PC-9 (cell line): ENCODE results near the gene NIBAN1. TPM values are rescaled to one million over a fixed set of nuclear protein-coding genes. Genes with fewer than 3 reads are reported as not detected.
A peak's percentile ranks its signal among the peaks of the same experiment; 100 is the strongest.

Source experiments
- BruUV-seq: library from RNA; stranded (reverse); fragments of 400-500 nt; replicated peaks from 2 replicates; lab custom pipeline; 2021; lab: Mats Ljungman, UMichigan
- CTCF ChIA-PET: fragments of 300-600 bp; sonication (Branson Sonifier 250); formaldehyde crosslinking; loops from one replicate; lab custom pipeline; 2022; ENCODE audit warnings: antibody characterized with exemption; lab: Charles Lee
- POLR2A ChIA-PET: fragments of 300-600 bp; sonication (Branson Sonifier 250); formaldehyde crosslinking; loops from one replicate; lab custom pipeline; 2022; ENCODE audit warnings: antibody characterized with exemption; ENCODE audit not compliant: unreplicated experiment; lab: Charles Lee
- DNase-seq, 2 experiments: peaks; one replicate each; pipeline versions ENCODE4 v3.0.0 to v3.0.0-alpha.2; 2015 to 2022; ENCODE audit warnings: mixed read lengths in 1 of 2
- H2AFZ ChIP-seq: fragments of 200-600 bp; sonication (generic); 2 replicates; pipeline ENCODE4 v1.8.1; 2017; ENCODE audit warnings: antibody characterized with exemption
- H3F3A ChIP-seq: fragments of 200-600 bp; sonication (generic); 2 replicates; pipeline ENCODE4 v1.8.1; 2017; ENCODE audit warnings: antibody characterized with exemption, mild to moderate bottlenecking, low read depth; ENCODE audit not compliant: insufficient read depth
- H3K27ac ChIP-seq: fragments of 200-600 bp; sonication (generic); 2 replicates; pipeline ENCODE4 v1.6.1; 2016; ENCODE audit warnings: mixed run types
- H3K27me3 ChIP-seq: fragments of 200-600 bp; sonication (generic); 2 replicates; pipeline ENCODE4 v1.6.1; 2016; ENCODE audit warnings: low read depth, mixed run types; ENCODE audit not compliant: insufficient read depth
- H3K36me3 ChIP-seq: fragments of 200-600 bp; sonication (generic); 2 replicates; pipeline ENCODE4 v1.6.1; 2016; ENCODE audit warnings: low read depth, mixed run types
- H3K4me1 ChIP-seq: fragments of 200-600 bp; sonication (generic); replicated peaks from 2 replicates; pipeline ENCODE4 v1.6.1; 2016; ENCODE audit warnings: mixed run types; ENCODE audit not compliant: insufficient read depth
- H3K4me2 ChIP-seq: fragments of 200-600 bp; sonication (generic); 2 replicates; pipeline ENCODE4 v1.6.1; 2017; ENCODE audit warnings: mixed run types
- H3K4me3 ChIP-seq: fragments of 200-600 bp; sonication (generic); 2 replicates; pipeline ENCODE4 v1.6.1; 2016; ENCODE audit warnings: mixed run types
- H3K79me2 ChIP-seq: fragments of 200-600 bp; sonication (generic); 2 replicates; pipeline ENCODE4 v1.6.1; 2017; ENCODE audit warnings: low read depth, mixed run types
- H3K9me2 ChIP-seq: fragments of 200-600 bp; sonication (generic); 2 replicates; pipeline ENCODE4 v1.8.1; 2017; ENCODE audit warnings: mild to moderate bottlenecking; ENCODE audit not compliant: insufficient read depth
- H3K9me3 ChIP-seq: fragments of 200-600 bp; sonication (generic); 2 replicates; pipeline ENCODE4 v1.8.1; 2016; ENCODE audit warnings: low read depth; ENCODE audit not compliant: insufficient read depth
- H4K20me1 ChIP-seq: fragments of 200-600 bp; sonication (generic); 2 replicates; pipeline ENCODE4 v1.8.1; 2017; ENCODE audit not compliant: insufficient read depth
- CTCF ChIP-seq: fragments of 200-600 bp; sonication (generic); conservative IDR thresholded peaks from 2 replicates; pipeline ENCODE4 v1.6.1; 2017; ENCODE audit warnings: mixed run types, antibody characterized with exemption, mild to moderate bottlenecking, moderate library complexity
- EZH2 ChIP-seq: fragments of 200-600 bp; sonication (generic); IDR thresholded peaks from 2 replicates; pipeline ENCODE4 v1.8.0; 2017; ENCODE audit warnings: antibody characterized with exemption, low read depth
- intact Hi-C: fragments of 100-400 bp; cut with micrococcal nuclease; formaldehyde crosslinking; loops from one replicate; pipeline ENCODE4 v1.10.0; 2022; ENCODE audit not compliant: unreplicated experiment
- total RNA-seq: library from RNA; stranded (reverse); gene quantifications from 2 replicates; pipeline ENCODE4 v1.2.3, GENCODE V29; 2021

NIBAN1 gene
- total RNA-seq, 1 experiment from 2014 or later = 29.3 TPM

GRCh38 chr1:184954232-184954995 is 19.9 kb downstream of the NIBAN1 start:
- intact Hi-C loops = loop anchor here (2.0 kb wide), 1 partner anchor 24 kb away; no protein-coding TSS in a partner anchor
- Histone ChIP-seq H2AFZ (no peak overlapping the region), H3K4me1 (peaks cover 21% of the 10 kb centered on the region), H3K36me3 (no peaks in the 10 kb centered on the region), H3K9me3 (no peaks in the 10 kb centered on the region), H3K79me2 (no peaks in the 10 kb centered on the region), H4K20me1 (peaks cover 4% of the 10 kb centered on the region; the same call in 1 of the 2 replicates), H3K27me3 (no peaks in the 10 kb centered on the region), H3K4me2 (peak overlapping the region; percentile 62), H3K4me3 (0 out of 2 replicates have a peak overlapping the region, but pooled peaks have one; percentile 3), H3F3A (peaks cover 5% of the 10 kb centered on the region; the same call in 1 of the 2 replicates), H3K9me2 (no peaks in the 10 kb centered on the region), H3K27ac (peak overlapping the region; percentile 55)
- CTCF ChIA-PET = no interaction called here
- POLR2A ChIA-PET = interaction anchor here (0.7 kb wide), 1 partner anchor 1319 kb away, joined by 3 read pairs; the partner anchor contains the start of gene ARPC5
- peak; percentile 12 to 70 for DNase-seq
- no TSS peak for BruUV-seq
- no peak for TF ChIP-seq CTCF
- no peak for TF ChIP-seq EZH2

DNA sequence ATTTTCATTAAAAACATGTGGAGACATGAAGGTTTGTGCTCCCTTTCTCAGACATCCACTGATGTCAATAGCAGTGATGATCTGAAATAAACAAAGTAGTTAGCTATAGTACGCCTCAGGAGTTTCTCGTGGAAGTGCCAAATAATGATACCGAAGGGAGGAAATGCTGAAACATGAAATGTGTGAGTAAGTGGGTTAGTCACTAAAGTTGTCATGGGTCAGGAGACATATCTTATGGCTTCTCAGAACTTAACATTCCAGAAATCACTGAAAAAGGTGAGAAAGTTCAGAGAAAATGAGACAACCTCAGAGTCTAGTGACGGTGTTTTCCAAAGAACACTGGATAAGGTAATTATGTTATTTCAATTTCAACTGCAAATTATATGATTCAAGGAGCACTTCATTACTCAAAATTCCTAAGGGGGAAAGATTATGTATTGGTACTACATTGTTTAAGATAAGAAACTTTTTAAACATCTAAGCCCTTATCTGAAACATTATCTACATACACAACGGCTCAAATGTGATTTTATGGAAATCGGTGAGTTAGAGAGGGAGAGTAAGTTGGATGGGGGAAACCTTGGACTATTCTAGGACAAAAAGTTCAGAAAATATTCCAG is 20.6 kb downstream of the NIBAN1 start:
- intact Hi-C loops = loop anchor here (2.0 kb wide), 1 partner anchor 23 kb away; no protein-coding TSS in a partner anchor

More for the DNA sequence above, 20.6 kb downstream of the NIBAN1 start:
- ChIA-PET POLR2A (no interaction called here), CTCF (no interaction called here)
- peaks cover 21% of the 10 kb centered on the region for H3K4me1 ChIP-seq
- TF ChIP-seq CTCF = no peak
- TF ChIP-seq EZH2 = no peak
- H3K27ac ChIP-seq = peak overlapping the region; percentile 55
- peak overlapping the region; percentile 62 for H3K4me2 ChIP-seq
- no peaks in the 10 kb centered on the region for H3K9me2 ChIP-seq
- H3K27me3 ChIP-seq = no peaks in the 10 kb centered on the region
- peaks cover 5% of the 10 kb centered on the region; the same call in 1 of the 2 replicates for H3F3A ChIP-seq
- peak in 1 of 2 experiments; percentile 67 for DNase-seq
- H4K20me1 ChIP-seq = peaks cover 4% of the 10 kb centered on the region; the same call in 1 of the 2 replicates
- no peaks in the 10 kb centered on the region for H3K9me3 ChIP-seq
- no peaks in the 10 kb centered on the region for H3K36me3 ChIP-seq
- no peaks in the 10 kb centered on the region for H3K79me2 ChIP-seq
- H2AFZ ChIP-seq = no peak overlapping the region
- BruUV-seq = no TSS peak
- 0 out of 2 replicates have a peak overlapping the region, but pooled peaks have one; percentile 3 for H3K4me3 ChIP-seq
